GM11168 (cell line): ENCODE measurements around the gene BIN1.
"Not testable (repeated sequence)": the region's sequence is repeated elsewhere in the genome, so short reads cannot be mapped to it uniquely, and the experiment has no call there.

Source experiments
- in situ Hi-C: fragments of 300-500 bp; cut with MboI; formaldehyde crosslinking; loops from one replicate; pipeline ENCODE4 v1.12.0; 2022; ENCODE audit warnings: low sequenced_read_pairs; ENCODE audit not compliant: unreplicated experiment

The BIN1 gene

GRCh38 chr2:127134833-127135830 is 28.2 kb upstream of the BIN1 start:
- in situ Hi-C loops: no loop called here

GRCh38 chr2:127134235-127134634 is 27.3 kb upstream of the BIN1 start:
- in situ Hi-C loops: no loop called here

- in situ Hi-C loops: no loop called here
Measured at GRCh38 chr2:127133793-127134192, 26.8 kb upstream of the BIN1 start.

- in situ Hi-C loops: no loop called here
Measured at GRCh38 chr2:127130421-127130820, 23.5 kb upstream of the BIN1 start.

- in situ Hi-C loops: no loop called here
Measured at GRCh38 chr2:127129937-127130336, 23.0 kb upstream of the BIN1 start.

- in situ Hi-C loops: no loop called here
Measured at GRCh38 chr2:127128445-127128904, 21.5 kb upstream of the BIN1 start.

- in situ Hi-C loops: no loop called here
Measured at GRCh38 chr2:127125821-127126220, 18.9 kb upstream of the BIN1 start.

- in situ Hi-C loops: no loop called here
Measured at GRCh38 chr2:127124426-127124825, 17.5 kb upstream of the BIN1 start.

GRCh38 chr2:127122361-127123027 is 15.5 kb upstream of the BIN1 start:
- in situ Hi-C loops: no loop called here

GRCh38 chr2:127121776-127122176 is 14.8 kb upstream of the BIN1 start:
- in situ Hi-C loops: no loop called here

GRCh38 chr2:127121353-127121752 is 14.4 kb upstream of the BIN1 start:
- in situ Hi-C loops: no loop called here

- in situ Hi-C loops: not testable (repeated sequence)
Measured at GRCh38 chr2:127120408-127120807, 13.5 kb upstream of the BIN1 start.

- in situ Hi-C loops: no loop called here
Measured at GRCh38 chr2:127118467-127118866, 11.5 kb upstream of the BIN1 start.

GRCh38 chr2:127118038-127118437 is 11.1 kb upstream of the BIN1 start:
- in situ Hi-C loops: no loop called here

- in situ Hi-C loops: no loop called here
Measured at GRCh38 chr2:127117603-127118002, 10.6 kb upstream of the BIN1 start.

- in situ Hi-C loops: no loop called here
Measured at GRCh38 chr2:127115471-127116199, 8.7 kb upstream of the BIN1 start.

- in situ Hi-C loops: no loop called here
Measured at GRCh38 chr2:127110985-127111384, 4.0 kb upstream of the BIN1 start.

- in situ Hi-C loops: no loop called here
Measured at GRCh38 chr2:127108090-127108523, 1.2 kb upstream of the BIN1 start.

- in situ Hi-C loops: no loop called here
Measured at GRCh38 chr2:127107622-127107999, 657 bp upstream of the BIN1 start.

GRCh38 chr2:127106457-127106990 is 430 bp downstream of the BIN1 start:
- in situ Hi-C loops: no loop called here
